ENCODE measurements around the gene RLF. TPM values are rescaled to one million over a fixed set of nuclear protein-coding genes. Genes with fewer than 3 reads are reported as not detected.
"Not testable (repeated sequence)": the region's sequence is repeated elsewhere in the genome, so short reads cannot be mapped to it uniquely, and the experiment has no call there.

The RLF gene
- total RNA-seq, 1 experiment from 2014 or later, result 15.5 TPM

GRCh38 chr1:40185951-40186864 is 25.0 kb downstream of the RLF start:
- peaks cover 17% of the 10 kb centered on the region for H3K36me3 ChIP-seq (ENCODE audit: low read depth)
- ChIA-PET POLR2A (ENCODE audit: unreplicated experiment) (interaction anchor here (0.6 kb wide), 1 partner anchor 107 kb away, joined by 6 read pairs; no protein-coding TSS in a partner anchor), CTCF (interaction anchor here (0.6 to 0.8 kb wide), 2 partner anchors 129 to 1238 kb away, joined by 3 to 4 read pairs; no protein-coding TSS in a partner anchor)
- no peak overlapping the region for H3K27ac ChIP-seq
- H3K27me3 ChIP-seq (ENCODE audit: insufficient read depth, low read depth), result no peaks in the 10 kb centered on the region
- no peaks in the 10 kb centered on the region for H3K9me3 ChIP-seq (ENCODE audit: insufficient read depth, low read depth)
- H3K79me2 ChIP-seq (ENCODE audit: low read depth), result peaks cover 81% of the 10 kb centered on the region
- TF ChIP-seq CTCF (conservative IDR thresholded peaks at IDR 0.05) (no peak), EZH2 (IDR thresholded peaks at IDR 0.05; ENCODE audit: low read depth) (no peak)
- no peaks in the 10 kb centered on the region for H3K4me1 ChIP-seq (replicated peaks; ENCODE audit: insufficient read depth)
- no peak overlapping the region for H2AFZ ChIP-seq
- no peak for DNase-seq
- intact Hi-C loops (cut with micrococcal nuclease; ENCODE audit: unreplicated experiment), result no loop called here
- BruUV-seq (replicated peaks), result no TSS peak
- peaks cover 18% of the 10 kb centered on the region; the same call in 1 of the 2 replicates for H3F3A ChIP-seq (ENCODE audit: insufficient read depth, low read depth)
- no peak overlapping the region for H3K4me3 ChIP-seq
- peaks cover 55% of the 10 kb centered on the region for H4K20me1 ChIP-seq (ENCODE audit: insufficient read depth)
- no peak overlapping the region for H3K4me2 ChIP-seq
- no peaks in the 10 kb centered on the region for H3K9me2 ChIP-seq (ENCODE audit: insufficient read depth)

DNA sequence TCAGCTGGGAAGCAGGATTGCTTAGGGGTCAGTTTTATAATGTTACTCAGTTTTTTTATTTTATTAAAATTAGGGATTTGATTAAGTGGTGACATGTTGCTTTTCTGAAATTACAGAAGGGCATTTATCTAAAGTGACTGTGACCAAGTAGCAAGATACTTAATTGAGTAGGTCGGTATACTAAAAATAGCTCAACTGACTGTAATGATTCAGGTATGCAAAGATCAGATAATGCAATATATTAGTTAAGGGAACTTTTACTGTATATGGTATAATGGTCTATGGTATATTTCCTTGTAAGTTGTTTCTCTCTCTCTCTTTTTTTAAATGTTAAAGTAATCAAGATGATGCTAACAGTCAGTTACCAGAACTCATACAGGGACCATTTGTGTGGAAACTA is 26.2 kb downstream of the RLF start:
- TF ChIP-seq EZH2 (IDR thresholded peaks at IDR 0.05; ENCODE audit: low read depth), result no peak
- no peak for TF ChIP-seq CTCF (conservative IDR thresholded peaks at IDR 0.05)
- Histone ChIP-seq H3K4me3 (no peak overlapping the region), H3K4me1 (replicated peaks; ENCODE audit: insufficient read depth) (no peaks in the 10 kb centered on the region), H4K20me1 (ENCODE audit: insufficient read depth) (peaks cover 47% of the 10 kb centered on the region), H3K9me3 (ENCODE audit: insufficient read depth, low read depth) (no peaks in the 10 kb centered on the region), H3F3A (ENCODE audit: insufficient read depth, low read depth) (peaks cover 30% of the 10 kb centered on the region), H3K27me3 (ENCODE audit: insufficient read depth, low read depth) (no peaks in the 10 kb centered on the region), H2AFZ (no peak overlapping the region), H3K4me2 (no peak overlapping the region), H3K9me2 (ENCODE audit: insufficient read depth) (no peaks in the 10 kb centered on the region), H3K36me3 (ENCODE audit: low read depth) (peaks cover 19% of the 10 kb centered on the region), H3K79me2 (ENCODE audit: low read depth) (peaks cover 69% of the 10 kb centered on the region), H3K27ac (no peak overlapping the region)
- DNase-seq, result no peak
- ChIA-PET POLR2A (ENCODE audit: unreplicated experiment) (no interaction called here), CTCF (no interaction called here)
- intact Hi-C loops (cut with micrococcal nuclease; ENCODE audit: unreplicated experiment), result no loop called here
- no TSS peak for BruUV-seq (replicated peaks)

GRCh38 chr1:40194639-40195038 is 33.5 kb downstream of the RLF start:
- BruUV-seq (replicated peaks); H2AFZ ChIP-seq; H3K27me3 ChIP-seq (ENCODE audit: insufficient read depth, low read depth); DNase-seq; H3K4me1 ChIP-seq (replicated peaks; ENCODE audit: insufficient read depth); H3K9me2 ChIP-seq (ENCODE audit: insufficient read depth); H3K4me2 ChIP-seq; H3K27ac ChIP-seq; POLR2A ChIA-PET (ENCODE audit: unreplicated experiment); H3K9me3 ChIP-seq (ENCODE audit: insufficient read depth, low read depth); H4K20me1 ChIP-seq (ENCODE audit: insufficient read depth); H3K79me2 ChIP-seq (ENCODE audit: low read depth); H3K4me3 ChIP-seq: not testable (repeated sequence)
- CTCF ChIA-PET, result interaction anchor here (0.7 kb wide), 1 partner anchor 144 kb away, joined by 3 read pairs; no protein-coding TSS in a partner anchor
- peaks cover 31% of the 10 kb centered on the region for H3F3A ChIP-seq (ENCODE audit: insufficient read depth, low read depth)
- intact Hi-C loops (cut with micrococcal nuclease; ENCODE audit: unreplicated experiment), result loop anchor here (5.0 kb wide), 1 partner anchor 43 kb away; no protein-coding TSS in a partner anchor
- peaks cover 33% of the 10 kb centered on the region for H3K36me3 ChIP-seq (ENCODE audit: low read depth)

All from PC-9 (cell line).